Lung microvascular endothelial cell (primary cell): ENCODE data around the gene POLR1A. TPM values are rescaled to one million over a fixed set of nuclear protein-coding genes. Genes with fewer than 3 reads are reported as not detected.

Experiments used
- DNase-seq, 2 donors: peaks; one replicate each; pipeline versions ENCODE4 v3.0.0 to v3.0.0-alpha.2; 2010; ENCODE audit warnings: low read depth in 2 of 2
- total RNA-seq: library from RNA; depleted of rRNA; stranded (reverse); fragments of >200 nt; gene quantifications from 2 replicates; pipeline ENCODE4 v1.2.1, GENCODE V29; 2014

Gene POLR1A
- total RNA-seq, 1 donor from 2014 or later: 8.7 TPM

DNA sequence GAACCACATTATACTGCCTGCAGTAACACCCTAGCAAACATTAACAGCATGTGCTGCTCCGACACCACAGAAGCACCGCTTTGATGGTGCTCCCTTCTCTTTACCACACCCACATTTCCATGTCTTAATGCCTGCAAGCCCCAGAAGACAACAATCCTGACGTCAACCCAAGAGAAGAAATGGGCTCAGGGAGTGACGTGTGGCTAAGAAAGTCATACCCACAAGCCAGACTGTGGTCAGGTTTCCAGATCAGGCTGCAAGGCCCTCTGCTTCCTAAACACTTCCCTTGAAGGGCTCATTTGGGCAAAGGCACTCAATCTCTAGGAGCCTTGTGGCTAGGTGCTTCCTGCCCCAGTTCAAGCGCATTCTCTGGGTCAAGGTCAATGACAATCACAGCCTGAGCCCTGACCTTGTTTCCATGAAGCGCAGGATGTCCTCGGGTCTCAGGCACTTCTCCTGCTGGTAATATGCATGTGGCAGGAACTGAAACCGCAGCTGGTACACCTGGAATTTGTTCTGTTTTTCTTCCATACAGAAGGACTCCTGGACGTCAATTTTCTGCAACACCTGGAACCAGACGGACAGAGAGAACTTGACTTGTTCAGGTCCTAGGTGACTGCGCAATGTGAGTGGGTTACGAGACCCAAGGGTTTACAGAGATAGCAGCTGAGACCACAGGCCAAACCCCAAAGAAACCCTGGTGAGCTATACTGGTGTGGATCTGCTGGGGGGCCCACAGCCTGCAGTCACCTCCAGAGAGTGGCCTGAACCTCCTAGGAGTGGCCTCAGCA is 67.2 kb downstream of the POLR1A start:
- DNase-seq: peak in 1 of 2 donors; percentile 29

DNA sequence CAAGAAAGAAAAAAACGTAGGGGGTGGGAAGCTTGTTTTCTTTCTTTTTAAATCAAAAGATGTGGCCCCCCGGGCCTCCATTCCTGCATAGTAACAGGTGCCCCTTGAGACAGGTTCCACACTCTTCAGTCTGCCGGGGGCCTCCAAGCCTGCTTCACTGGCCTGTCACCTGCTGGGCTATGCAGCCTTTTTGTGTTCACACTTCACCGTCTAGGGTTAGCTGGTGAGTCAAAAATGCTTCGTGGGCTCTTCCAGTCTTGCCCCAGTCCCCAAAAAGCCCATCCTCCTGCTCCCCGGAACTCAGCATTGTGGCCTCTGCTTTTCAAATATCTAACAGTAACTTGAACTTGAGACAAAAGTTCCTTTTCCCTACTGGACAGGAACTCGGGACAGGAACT is 67.9 kb downstream of the POLR1A start:
- no peak for DNase-seq

DNA sequence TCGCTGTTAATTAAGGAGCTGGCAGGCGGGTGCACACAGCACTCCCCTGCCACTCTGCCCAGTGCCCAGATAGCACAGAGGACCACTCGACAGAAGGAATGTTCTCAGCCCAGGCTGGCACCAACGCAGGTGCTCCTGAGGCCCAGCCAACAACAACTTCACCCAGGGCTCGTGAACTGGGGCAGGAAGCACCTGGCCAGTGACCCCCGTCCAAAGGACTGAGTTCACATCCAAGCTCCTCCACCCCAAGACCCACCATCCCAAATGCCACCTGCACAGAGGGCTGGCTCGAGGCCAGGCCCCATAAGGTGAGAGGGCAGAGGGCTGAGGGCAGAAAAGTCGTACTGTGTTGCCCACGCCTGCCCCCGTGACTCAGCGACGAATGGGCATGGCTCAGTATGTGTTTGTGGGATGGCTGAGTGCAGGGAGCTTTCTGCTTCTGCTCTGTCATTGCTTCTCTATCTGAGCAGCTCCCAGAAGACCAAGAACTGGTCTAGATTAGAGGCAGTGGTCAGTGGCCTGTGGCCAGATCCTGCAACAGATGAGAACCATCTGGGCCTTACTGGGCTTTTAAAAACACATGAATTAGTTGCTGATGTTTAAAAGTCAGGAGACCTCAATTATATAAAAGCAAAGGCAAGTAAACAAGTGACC is 68.4 kb downstream of the POLR1A start:
- DNase-seq: peak; percentile 64 to 74

DNA sequence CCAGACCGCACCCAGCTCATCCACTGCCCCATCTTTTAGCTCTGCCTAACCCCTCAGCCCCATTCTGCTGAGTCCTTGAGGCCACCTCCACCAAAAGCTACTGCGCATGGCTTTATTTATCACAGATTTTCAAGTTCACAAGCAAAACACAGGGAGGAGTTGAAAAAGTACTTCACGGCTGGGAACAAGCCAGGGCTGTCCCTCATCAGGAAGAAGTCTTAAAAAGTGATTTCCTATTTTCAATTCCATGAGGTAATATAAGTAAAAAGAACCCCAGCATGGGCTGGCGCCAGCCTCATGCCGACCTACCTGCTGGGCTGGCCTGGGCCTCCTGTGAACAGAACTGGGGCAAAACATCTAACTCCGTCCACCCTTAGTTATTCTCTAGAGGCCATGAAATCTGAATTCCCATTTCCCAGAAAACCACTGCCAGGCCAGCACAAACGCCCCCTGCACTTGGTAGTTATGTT is 69.0 kb downstream of the POLR1A start:
- DNase-seq: peak in 1 of 2 donors; percentile 65

DNA sequence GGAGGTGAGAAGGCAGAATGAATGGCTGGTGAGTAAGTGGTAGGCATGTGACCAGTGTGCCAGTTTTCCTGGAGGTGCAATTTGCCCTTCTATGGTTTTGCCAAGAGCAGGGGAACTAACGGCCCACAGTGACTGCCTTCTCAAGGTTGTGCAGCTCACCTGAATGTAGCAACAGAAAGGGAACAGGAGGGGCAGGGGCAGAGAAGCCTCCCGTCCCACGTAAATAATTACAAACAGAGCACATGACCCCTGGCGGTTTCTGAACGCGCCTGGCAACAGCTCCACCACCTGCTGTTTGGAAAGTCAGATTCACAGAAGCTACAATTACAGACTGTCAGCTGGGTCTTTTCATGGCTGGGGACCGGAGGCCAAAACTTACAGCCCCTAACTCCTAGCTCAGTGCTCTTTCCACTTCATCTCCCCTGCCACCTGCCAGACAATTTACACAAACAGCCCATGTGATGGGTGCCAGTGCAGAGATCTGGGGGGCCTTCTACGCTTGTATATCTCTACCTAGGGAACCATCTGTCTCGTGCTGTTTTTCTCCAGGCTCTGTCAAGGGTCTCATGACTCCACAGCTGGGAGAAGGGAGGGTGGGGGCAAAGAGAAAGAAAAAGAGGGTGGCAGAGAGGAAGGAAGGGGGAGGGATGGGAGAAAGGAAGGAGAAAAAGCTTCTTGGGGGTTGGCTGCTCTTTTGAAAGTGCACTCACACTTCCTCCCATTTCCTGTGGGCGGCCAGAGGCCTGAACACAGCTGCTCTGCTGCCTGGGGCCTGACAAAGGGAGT is 69.6 kb downstream of the POLR1A start:
- DNase-seq: peak; percentile 80 to 89

DNA sequence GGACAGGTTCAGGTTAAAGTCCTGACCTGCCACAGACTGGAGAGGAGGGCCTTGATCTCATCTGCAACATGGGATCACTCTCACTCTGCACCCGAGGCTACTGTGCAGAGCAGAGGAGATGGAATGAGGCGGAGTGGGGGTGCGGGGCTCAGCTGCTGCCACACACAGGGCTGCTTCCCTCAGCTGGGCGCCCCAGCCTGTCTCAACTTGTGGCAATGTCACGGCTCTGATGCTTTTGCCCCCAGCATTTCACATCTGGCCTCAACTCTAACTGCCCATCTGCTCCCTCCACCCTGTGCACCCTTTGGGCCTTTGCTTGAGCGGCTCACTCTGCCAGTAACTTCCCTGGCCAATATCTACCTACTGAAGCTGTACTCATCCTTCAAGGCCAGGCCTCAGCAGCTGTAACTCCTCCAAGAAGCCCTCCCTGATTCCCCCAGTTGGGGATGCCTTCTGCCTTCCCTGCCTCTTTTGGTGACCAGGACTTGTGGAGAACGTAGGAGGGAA is 70.3 kb downstream of the POLR1A start:
- DNase-seq: no peak

DNA sequence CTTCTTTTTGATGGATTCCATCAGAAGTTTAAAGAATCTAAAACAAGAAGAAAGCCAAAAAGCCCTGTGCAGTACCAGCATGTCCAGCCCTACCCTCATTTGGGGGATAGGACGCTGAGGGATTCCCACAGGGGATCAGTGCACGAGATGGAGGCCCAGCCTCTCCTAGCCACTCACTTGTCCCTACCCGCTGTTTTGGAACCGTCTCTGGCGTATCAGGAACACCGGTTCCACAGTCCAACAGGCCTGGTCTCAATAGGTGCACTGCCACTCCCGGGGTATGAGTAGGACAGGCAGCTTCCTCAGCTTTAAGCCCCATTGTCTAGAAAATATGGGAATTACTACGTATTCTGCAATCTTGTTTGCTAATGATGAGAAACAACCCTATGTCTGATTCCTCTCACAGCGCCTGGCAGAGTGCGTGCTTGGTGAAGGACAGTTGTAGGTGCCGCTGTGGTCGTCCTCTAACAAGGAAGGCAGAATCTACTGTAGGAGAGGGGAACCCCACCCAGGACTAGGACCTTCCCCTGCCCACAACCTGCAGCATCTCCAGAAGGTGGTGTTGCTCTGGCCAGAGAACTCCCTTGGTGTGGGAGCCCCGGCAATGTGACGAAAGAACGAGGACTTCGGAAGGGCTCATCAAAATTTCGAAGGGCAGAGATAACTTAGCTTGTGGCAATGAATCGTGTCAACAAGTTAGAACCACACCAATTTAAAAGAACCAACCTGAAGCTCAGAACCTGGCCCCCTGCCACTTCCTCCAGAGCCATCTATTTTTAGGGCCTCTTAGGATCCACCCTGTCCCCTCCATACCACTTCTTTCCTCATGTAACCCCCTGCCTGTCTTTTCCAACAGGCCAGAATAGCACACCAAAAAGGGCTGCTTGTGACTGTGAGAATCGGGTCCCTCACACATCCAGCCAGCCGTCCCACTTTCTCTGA is 71.7 kb downstream of the POLR1A start:
- no peak for DNase-seq

DNA sequence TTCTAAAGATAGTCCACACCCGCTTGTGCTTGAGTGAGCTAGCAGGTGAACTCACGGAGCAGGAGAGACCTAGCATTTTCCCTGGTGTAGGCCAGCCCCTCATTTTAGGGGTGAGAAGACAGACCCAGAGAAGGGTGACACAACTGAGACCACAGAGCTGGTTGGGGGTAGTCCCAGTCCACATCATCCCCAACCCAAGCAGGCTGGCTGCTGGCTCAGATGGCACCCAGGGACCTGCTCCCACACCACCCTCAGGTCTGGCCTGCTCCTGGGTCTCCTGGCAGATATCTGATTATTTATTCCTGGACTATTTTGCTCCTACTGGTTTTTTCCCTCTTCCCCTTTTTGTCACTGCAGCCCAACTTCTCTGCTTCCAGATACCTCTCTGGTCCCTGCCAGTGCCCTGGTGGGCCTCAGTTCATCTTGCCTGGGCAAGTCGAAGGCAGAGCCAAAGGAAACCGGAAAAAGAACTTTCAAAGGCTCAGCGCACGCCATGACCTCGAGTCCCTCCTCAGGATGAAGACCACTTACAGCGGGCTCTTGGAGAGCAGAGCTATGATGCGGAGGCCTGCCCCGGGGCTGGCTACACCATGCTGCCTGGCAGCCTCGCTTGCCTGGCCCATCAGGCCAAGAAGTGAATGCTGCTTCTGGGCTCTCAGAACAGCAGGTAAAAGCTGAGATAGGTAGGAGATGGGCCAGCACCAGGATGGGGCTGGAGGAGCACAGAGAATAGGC is 72.7 kb downstream of the POLR1A start:
- no peak for DNase-seq

DNA sequence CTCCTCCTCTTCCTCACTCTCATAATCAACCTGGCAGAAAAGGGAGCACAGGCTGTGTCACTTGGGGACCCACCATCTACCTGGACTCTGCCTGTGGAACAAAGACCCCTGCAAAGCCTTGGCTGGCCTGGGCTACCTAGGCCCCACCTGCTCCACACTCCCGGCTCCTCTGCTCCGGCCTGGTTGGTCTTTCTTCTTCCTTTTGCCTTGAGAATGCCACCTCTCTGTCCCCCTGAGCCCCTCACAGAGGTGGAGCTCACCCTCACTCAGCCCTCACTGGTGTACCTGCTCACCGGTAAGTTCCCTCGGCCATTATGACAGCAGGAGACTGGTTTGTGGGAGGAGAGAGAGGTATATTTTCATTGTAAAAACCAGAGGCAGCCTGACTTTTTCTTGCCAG is 74.1 kb downstream of the POLR1A start:
- DNase-seq: no peak

DNA sequence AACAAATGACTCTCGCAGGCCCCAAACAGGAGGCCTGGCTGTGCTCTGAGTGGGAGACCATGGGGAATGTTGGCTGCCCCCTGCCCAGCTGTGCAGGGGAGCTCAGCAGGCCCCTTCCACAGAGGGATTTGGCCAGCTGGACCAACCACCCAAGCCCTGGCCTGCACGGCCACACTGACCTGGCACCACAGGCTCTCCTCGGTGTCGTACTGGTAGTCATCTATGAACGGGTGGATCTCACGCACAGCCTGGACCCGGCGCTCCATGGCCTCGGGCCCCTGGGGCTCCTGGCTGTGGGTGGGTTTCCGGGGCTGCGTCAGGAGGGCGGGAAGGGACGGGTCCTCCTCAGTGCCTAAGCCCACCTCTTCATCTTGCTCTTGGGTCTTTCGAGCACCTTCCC is 74.5 kb downstream of the POLR1A start:
- no peak for DNase-seq

DNA sequence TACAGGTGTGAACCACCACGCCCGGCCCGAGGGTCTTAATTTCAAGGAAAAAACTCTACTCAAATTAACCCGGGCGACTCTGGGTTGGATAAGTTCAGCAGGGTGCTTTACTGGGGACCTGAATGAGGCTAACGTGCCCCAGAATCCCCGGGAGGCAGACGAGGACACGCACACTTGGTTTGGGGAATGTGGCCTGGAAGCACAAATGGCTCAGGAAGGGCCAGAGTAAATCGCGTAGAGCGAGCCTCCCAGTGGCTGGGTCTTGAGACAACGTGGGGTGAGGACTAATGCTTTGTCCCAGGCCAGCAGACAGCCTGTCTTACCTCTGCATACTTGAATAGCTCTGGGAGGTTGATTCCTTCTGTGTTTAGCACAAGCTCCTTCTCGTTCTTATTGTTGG is 75.8 kb downstream of the POLR1A start:
- no peak for DNase-seq

DNA sequence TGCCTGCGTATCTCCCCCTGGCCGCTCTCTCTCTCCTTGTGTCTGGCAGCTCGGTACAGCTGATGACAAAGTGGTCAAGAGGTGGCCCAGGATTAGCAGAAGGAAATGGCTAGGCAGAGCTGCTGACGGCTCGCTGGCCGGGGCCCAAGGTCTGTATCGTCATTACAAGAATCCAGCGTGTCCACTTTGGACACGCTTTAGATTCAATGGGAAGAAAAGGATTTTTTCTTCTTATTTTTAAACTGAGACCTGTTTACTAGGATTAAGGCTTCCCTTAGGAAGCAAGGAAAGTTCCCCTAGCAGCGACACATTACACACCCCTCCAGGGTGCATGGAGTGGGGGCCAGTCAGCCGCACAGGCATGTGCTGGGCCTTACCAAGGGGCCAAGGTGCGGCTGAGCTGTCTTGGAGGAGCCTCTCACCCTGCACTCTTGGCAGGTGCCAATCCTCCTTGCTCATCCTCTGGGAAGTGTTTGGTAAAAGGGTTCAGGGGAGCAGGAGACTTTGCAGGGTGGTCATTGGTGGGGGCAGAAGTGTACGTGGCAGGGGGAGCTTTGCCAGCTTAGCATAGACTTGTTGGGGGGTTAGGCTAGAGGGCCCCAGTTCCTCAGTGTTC is 76.8 kb downstream of the POLR1A start:
- peak; percentile 92 to 93 for DNase-seq

DNA sequence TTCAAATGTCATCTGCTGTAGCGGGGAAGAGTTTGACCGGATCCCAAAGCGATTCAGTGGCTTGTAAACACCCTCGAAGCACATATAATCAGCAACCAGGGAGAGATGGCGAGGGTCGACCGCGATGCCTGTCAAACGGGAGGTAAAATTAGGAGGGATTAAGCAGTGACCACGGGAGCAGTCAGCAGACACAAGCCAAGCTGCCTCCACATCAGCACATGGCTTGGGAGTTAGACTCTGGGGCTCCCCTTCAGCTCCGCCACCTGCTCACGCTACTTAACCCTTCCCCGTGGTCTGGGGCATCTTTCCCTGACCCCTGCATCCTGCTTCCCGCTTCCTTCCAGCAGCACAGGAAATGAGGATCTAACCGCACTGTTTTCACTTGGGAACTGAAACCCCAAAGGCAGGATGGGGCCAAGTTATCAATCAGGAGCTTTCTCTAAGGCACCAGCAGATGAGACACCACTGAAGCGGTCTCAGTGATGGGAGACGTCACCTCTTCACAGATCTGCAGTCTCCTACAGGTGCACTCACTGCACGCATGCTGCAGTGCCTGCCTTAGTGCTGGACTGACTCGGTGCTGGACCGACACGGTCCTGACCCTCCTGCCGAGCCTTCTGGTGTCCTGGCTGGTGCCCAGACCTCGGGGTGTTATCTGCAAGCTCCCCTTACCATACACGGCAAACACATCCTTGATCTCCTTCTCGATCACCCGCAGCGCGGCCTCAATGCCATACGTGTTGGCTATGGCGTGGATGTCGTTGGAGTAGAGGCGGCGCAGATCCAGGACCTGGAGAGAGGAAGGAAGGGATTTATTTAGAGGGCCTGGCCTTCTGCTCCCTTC is 77.5 kb downstream of the POLR1A start:
- peak in 1 of 2 donors; percentile 57 for DNase-seq

DNA sequence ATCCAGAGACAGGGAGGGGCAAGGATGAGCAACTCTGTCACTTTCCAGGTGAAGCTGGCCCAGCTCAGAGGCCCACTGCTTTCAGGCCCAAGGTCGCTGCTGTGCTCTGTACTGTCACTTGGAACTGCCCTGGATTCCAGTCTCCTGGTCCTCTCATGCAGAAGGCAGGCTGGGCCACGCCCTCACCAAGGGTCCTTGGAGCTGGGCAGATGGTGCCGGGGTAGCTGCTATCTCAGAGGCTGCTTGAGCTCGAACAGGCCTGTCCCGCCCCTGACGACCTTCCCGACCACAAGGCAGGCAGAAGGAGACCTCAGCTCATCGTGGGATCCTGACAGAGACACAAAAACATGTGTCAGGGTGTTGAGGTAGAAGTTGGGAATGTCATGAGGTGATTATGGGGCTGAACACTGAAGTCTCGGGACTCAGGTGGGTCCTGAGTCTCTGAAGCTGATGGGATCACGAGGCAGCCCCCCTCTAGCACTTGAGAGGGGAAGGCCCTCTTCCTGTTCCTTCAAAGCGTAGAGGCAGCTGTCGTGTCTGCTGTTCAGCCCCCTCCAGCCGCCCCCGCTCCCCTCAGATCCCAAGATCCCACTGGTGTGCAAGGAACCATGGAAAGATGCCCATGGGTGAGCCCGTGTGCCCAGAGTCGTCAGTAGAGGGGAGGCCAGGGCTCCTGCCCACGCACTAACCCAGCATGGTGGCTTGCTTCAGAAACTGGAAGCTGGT is 78.3 kb downstream of the POLR1A start:
- DNase-seq: no peak

DNA sequence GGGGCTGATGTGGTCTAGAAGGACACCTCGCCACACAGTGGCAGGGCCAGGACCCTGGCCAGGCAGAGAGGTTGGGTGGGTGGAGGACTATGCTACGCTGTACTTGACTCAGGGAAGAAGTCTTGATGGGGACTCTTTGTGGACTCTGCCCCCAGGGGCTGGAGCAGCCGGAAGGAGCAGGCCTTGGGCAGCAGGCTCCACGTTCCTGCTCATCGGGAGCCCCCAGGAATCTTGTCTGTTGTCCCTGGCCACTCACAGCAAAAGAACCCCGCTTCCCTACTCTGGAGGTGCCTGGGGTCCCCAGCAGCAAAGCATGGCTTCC is 79.0 kb downstream of the POLR1A start:
- no peak for DNase-seq

DNA sequence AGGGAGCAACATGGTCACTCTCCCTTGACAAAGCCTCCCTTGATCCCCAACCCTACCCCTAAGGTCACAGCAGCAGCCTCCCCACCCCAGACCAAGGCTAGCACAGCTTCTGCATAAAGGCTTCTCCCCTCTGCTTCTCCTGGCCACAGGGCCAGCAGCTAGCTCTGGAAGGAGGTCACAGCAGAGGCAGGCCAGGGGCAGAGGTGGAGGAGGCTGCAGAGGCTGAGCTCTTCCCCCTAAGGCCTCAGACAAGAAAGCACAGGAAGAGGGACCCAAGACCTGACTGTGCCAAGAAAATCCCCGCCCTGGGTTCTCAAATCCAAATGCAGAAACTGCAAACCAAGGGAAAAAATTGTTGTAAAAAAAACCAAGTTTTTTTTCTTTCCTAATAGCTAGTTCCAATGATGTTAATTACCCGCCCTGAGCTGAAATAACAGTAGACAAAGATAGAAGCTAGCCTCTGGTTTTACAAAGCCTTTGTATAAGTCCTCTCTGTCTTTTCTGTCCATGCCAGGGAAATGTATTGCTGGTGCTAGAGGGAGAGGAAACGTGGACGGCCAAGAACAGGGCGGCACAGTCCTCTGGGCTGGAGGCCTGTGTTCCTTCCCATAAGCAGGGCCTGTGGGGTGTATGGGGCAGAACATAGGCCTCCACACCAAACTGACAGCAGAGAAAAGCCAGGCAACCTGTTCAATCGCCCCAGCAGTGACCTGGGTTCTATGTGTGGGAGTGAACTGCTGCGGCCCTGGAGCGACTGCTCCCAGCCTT is 79.5 kb downstream of the POLR1A start:
- DNase-seq: no peak

DNA sequence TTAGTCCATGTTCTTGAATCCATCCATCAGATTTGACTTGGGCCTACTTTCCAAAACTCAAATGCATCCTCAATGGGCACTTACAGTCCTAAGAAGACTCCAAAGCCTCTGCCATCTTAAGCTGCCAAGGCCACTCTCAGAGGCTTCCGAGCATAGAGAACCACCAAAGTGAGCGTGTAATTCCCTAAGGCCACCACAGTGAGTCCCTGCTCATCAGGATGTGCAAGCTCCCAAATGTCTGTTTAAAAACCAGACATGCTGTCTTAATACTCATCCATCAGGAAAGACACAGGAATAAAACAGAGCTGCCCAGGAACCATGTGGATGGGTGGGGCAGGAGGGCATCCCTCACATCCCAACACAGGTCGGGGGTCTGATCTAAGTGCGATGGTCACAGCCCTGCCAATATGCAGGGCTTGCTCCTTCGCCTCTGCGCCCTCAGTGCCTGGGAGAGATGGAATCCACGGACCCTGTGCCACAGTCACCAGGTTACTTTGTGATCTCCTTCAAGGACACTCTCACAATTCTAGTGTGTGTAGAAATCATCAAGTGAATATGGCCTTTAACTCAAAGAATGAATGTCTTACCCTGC is 80.4 kb downstream of the POLR1A start:
- DNase-seq: peak in 1 of 2 donors; percentile 20
